ENCODE data around the gene MYO15B. TPM values are rescaled to one million over a fixed set of nuclear protein-coding genes. Genes with fewer than 3 reads are reported as not detected.

The MYO15B gene
- total and polyA plus RNA-seq, 2 experiments from 2014 or later, result 124 to 153 TPM

DNA sequence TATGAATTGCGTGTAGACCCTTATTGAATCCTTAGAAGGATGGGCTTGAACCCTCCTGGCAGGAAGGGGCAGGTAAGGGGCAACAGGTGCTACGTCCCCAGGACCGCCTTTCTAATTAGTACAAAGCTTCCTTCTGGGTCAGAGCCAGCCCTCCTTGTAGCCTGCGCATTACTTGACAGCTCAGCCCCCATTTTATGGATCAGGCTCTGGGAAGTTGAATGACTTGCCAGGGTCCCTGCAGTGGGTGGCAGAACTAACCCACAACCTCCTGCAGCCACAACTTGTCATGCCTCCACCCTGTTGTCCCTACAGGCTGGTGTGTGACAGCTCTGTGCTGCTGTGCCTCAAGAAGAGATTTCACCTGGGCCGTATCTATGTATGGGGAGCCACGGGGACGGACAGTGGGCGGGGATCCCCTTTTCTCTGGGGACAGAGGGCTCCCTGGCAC, 2.7 kb downstream of the MYO15B start:
- H3K9me2 ChIP-seq (replicated peaks; ENCODE audit: insufficient read depth), result no peaks in the 10 kb centered on the region
- peaks cover 15% of the 10 kb centered on the region for H3K4me1 ChIP-seq (ENCODE audit: insufficient read depth)
- DNase-seq (ENCODE audit: low spot score), result no peak
- WGBS (ENCODE audit: low lambda C conversion rate, missing lambda C conversion rate), result 94% methylated on average over 8 of the region's 8 CpGs
- no peak for TF ChIP-seq EZH2phosphoT487 (IDR thresholded peaks at IDR 0.05; ENCODE audit: low read depth, severe bottlenecking, unreplicated experiment)
- TF ChIP-seq EZH2 (IDR thresholded peaks at IDR 0.05; ENCODE audit: borderline replicate concordance), result no peak
- TF ChIP-seq, protein P1, sequence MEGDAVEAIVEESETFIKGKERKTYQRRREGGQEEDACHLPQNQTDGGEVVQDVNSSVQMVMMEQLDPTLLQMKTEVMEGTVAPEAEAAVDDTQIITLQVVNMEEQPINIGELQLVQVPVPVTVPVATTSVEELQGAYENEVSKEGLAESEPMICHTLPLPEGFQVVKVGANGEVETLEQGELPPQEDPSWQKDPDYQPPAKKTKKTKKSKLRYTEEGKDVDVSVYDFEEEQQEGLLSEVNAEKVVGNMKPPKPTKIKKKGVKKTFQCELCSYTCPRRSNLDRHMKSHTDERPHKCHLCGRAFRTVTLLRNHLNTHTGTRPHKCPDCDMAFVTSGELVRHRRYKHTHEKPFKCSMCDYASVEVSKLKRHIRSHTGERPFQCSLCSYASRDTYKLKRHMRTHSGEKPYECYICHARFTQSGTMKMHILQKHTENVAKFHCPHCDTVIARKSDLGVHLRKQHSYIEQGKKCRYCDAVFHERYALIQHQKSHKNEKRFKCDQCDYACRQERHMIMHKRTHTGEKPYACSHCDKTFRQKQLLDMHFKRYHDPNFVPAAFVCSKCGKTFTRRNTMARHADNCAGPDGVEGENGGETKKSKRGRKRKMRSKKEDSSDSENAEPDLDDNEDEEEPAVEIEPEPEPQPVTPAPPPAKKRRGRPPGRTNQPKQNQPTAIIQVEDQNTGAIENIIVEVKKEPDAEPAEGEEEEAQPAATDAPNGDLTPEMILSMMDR (IDR thresholded peaks at IDR 0.05; ENCODE audit: poor library complexity), result no peak
- no peaks in the 10 kb centered on the region for H4K20me1 ChIP-seq (ENCODE audit: insufficient read depth, poor library complexity, severe bottlenecking)
- H3K9me3 ChIP-seq (ENCODE audit: low read depth), result no peaks in the 10 kb centered on the region
- H3K27ac ChIP-seq, result no peak overlapping the region
- H3K27me3 ChIP-seq, result no peaks in the 10 kb centered on the region
- H3K4me3 ChIP-seq, result no peak overlapping the region
- no peak overlapping the region for H2AFZ ChIP-seq
- no peak overlapping the region for H3K4me2 ChIP-seq
- no peaks in the 10 kb centered on the region for H3K36me3 ChIP-seq (replicated peaks; ENCODE audit: insufficient read depth, low read depth)
- no peaks in the 10 kb centered on the region for H3K79me2 ChIP-seq

DNA sequence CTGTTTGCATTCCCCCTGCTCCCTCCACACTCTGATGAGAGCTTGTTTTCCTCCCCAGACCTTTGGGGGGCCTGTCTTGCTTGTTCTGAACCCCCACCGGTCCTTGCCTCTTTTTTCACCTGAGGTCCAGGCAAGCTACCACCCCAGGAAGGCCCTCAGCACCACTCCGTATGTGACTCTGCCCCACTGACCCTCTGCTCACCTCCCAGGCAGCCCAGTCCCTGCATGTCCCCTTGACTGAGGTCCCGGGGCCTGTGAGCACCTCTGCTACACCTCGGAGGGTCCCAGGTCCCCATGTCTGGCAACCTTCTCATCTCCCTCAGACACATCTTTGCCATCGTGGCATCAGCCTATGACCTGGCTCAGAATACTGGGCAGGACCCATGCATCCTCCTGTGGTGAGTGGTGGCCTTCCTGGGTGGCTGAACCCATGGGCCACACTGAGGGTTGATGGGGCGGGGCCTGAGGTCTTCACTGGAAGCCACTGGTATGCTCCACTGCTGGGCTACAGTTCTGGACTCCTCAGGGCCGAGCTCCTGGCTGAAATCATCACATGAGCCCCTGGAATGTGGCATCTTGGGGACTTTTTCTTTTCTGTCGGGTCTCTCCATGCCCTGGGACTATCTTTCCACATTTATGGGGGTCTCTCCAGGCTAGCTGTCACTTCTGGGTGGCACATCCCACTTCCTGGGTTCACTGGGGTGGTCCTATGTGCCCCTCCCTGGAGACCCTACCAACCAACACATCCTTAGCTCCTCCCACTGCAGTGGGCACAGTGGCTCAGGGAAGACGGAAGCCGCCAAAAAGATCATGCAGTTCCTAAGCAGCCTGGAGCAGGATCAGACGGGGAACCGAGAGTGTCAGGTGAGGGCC, 3.5 kb downstream of the MYO15B start:
- Histone ChIP-seq H3K27ac (no peak overlapping the region), H3K27me3 (no peaks in the 10 kb centered on the region), H2AFZ (no peak overlapping the region), H3K9me3 (ENCODE audit: low read depth) (no peaks in the 10 kb centered on the region), H3K79me2 (no peaks in the 10 kb centered on the region), H3K4me3 (no peak overlapping the region), H3K9me2 (replicated peaks; ENCODE audit: insufficient read depth) (no peaks in the 10 kb centered on the region), H3K4me1 (ENCODE audit: insufficient read depth) (peaks cover 15% of the 10 kb centered on the region), H3K4me2 (no peak overlapping the region), H4K20me1 (ENCODE audit: insufficient read depth, poor library complexity, severe bottlenecking) (no peaks in the 10 kb centered on the region), H3K36me3 (replicated peaks; ENCODE audit: insufficient read depth, low read depth) (no peaks in the 10 kb centered on the region)
- TF ChIP-seq, protein P1 (IDR thresholded peaks at IDR 0.05; ENCODE audit: poor library complexity), result no peak
- TF ChIP-seq EZH2 (IDR thresholded peaks at IDR 0.05; ENCODE audit: borderline replicate concordance) (no peak), EZH2phosphoT487 (IDR thresholded peaks at IDR 0.05; ENCODE audit: low read depth, severe bottlenecking, unreplicated experiment) (no peak)
- DNase-seq (ENCODE audit: low spot score), result no peak
- 92% methylated on average over 12 of the region's 12 CpGs for WGBS (ENCODE audit: low lambda C conversion rate, missing lambda C conversion rate)

DNA sequence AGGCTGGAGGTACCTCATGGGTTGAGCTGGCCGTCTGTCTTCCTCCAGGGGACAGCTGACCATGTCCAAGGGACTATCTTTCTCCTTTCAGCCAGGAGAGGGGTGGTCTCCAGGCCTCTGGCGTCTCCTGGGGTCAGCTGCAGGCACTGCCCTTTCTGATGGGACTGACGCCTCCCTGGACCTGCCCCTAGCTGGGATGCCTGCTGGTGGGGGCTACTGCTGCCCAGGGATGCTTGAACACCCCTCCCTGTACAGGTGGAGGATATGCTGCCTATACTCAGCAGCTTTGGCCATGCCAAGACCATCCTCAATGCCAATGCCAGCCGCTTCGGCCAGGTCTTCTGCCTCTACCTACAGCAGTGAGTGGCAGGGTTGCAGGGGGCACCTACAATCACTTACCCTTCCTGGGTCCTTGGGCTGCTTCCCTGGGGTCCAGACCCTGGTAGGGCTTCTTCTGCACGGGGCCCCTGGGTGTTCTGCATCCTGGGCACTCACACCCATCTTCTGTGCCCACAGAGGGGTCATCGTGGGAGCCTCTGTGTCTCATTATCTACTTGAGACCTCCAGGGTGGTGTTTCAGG, 4.2 kb downstream of the MYO15B start:
- H3K4me1 ChIP-seq (ENCODE audit: insufficient read depth), result peaks cover 15% of the 10 kb centered on the region
- no peaks in the 10 kb centered on the region for H3K9me2 ChIP-seq (replicated peaks; ENCODE audit: insufficient read depth)
- 95% methylated on average over 7 of the region's 7 CpGs for WGBS (ENCODE audit: low lambda C conversion rate, missing lambda C conversion rate)
- no peak for DNase-seq (ENCODE audit: low spot score)
- no peaks in the 10 kb centered on the region for H3K79me2 ChIP-seq
- no peak overlapping the region for H2AFZ ChIP-seq
- H3K27me3 ChIP-seq, result no peaks in the 10 kb centered on the region
- H3K36me3 ChIP-seq (replicated peaks; ENCODE audit: insufficient read depth, low read depth), result no peaks in the 10 kb centered on the region
- TF ChIP-seq EZH2phosphoT487 (IDR thresholded peaks at IDR 0.05; ENCODE audit: low read depth, severe bottlenecking, unreplicated experiment), result no peak
- no peaks in the 10 kb centered on the region for H3K9me3 ChIP-seq (ENCODE audit: low read depth)
- no peak overlapping the region for H3K4me2 ChIP-seq
- H3K27ac ChIP-seq, result no peak overlapping the region
- H3K4me3 ChIP-seq, result no peak overlapping the region
- H4K20me1 ChIP-seq (ENCODE audit: insufficient read depth, poor library complexity, severe bottlenecking), result no peaks in the 10 kb centered on the region
